Karpas-422 (cell line): ENCODE data around the gene PRAME. TPM values are rescaled to one million over a fixed set of nuclear protein-coding genes. Genes with fewer than 3 reads are reported as not detected.
A peak's percentile ranks its signal among the peaks of the same experiment; 100 is the strongest.
"Not testable (repeated sequence)": the region's sequence is repeated elsewhere in the genome, so short reads cannot be mapped to it uniquely, and the experiment has no call there.

Experiments
- DNase-seq: peaks from one replicate; pipeline ENCODE4 v3.0.0-alpha.2; 2015
- H2AFZ ChIP-seq: fragments of 200-600 bp; sonication (generic); 2 replicates; pipeline ENCODE4 v1.6.1; 2014; ENCODE audit warnings: antibody characterized with exemption, low read length, mixed read lengths
- H3K27ac ChIP-seq: fragments of 200-600 bp; sonication (generic); 2 replicates; pipeline ENCODE4 v1.5.1; 2014; ENCODE audit warnings: mild to moderate bottlenecking, low read length, moderate library complexity
- H3K27me3 ChIP-seq: fragments of 200-600 bp; sonication (generic); 2 replicates; pipeline ENCODE4 v1.6.1; 2014; ENCODE audit warnings: low read length, mixed read lengths
- H3K36me3 ChIP-seq: fragments of 200-600 bp; sonication (generic); 2 replicates; pipeline ENCODE4 v1.6.1; 2014; ENCODE audit warnings: low read length, mixed read lengths; ENCODE audit not compliant: insufficient read depth
- H3K4me1 ChIP-seq: fragments of 200-600 bp; sonication (generic); 2 replicates; pipeline ENCODE4 v1.6.1; 2014; ENCODE audit warnings: mild to moderate bottlenecking, low read length, mixed read lengths
- H3K4me2 ChIP-seq: fragments of 200-600 bp; sonication (generic); 2 replicates; pipeline ENCODE4 v1.6.1; 2014; ENCODE audit warnings: low read length, low read depth, mild to moderate bottlenecking; ENCODE audit not compliant: poor library complexity, severe bottlenecking
- H3K4me3 ChIP-seq: fragments of 200-600 bp; sonication (generic); 2 replicates; pipeline ENCODE4 v1.5.1; 2014; ENCODE audit warnings: mild to moderate bottlenecking, antibody characterized with exemption, low read length, mixed read lengths
- H3K79me2 ChIP-seq: fragments of 200-600 bp; sonication (generic); 2 replicates; pipeline ENCODE4 v1.6.1; 2014; ENCODE audit warnings: mild to moderate bottlenecking, low read length, mixed read lengths
- H3K9ac ChIP-seq: fragments of 200-600 bp; sonication (generic); 2 replicates; pipeline ENCODE4 v1.6.0; 2014; ENCODE audit warnings: low read length
- H3K9me2 ChIP-seq: fragments of 200-600 bp; sonication (generic), shearing (Covaris generic); replicated peaks from 2 replicates; pipeline ENCODE4 v1.6.0; 2014; ENCODE audit warnings: mild to moderate bottlenecking, low read length, moderate library complexity; ENCODE audit not compliant: insufficient read depth
- H3K9me3 ChIP-seq: fragments of 300-700, 200-600 bp; sonication (generic); 2 replicates; pipeline ENCODE4 v1.6.1; 2014; ENCODE audit warnings: low read length, mixed read lengths
- H4K20me1 ChIP-seq: fragments of 200-600 bp; sonication (generic); 2 replicates; pipeline ENCODE4 v1.6.1; 2014; ENCODE audit warnings: mild to moderate bottlenecking, antibody characterized with exemption, low read length, low read depth; ENCODE audit not compliant: insufficient read depth
- total RNA-seq: library from RNA; depleted of rRNA; stranded (reverse); fragments of >200 nt; shearing (Covaris generic); gene quantifications from 2 replicates; pipeline ENCODE4 v1.2.3, GENCODE V29; 2014; ENCODE audit warnings: low replicate concordance

PRAME gene
- total RNA-seq, 1 experiment from 2014 or later: 4.9 TPM

DNA sequence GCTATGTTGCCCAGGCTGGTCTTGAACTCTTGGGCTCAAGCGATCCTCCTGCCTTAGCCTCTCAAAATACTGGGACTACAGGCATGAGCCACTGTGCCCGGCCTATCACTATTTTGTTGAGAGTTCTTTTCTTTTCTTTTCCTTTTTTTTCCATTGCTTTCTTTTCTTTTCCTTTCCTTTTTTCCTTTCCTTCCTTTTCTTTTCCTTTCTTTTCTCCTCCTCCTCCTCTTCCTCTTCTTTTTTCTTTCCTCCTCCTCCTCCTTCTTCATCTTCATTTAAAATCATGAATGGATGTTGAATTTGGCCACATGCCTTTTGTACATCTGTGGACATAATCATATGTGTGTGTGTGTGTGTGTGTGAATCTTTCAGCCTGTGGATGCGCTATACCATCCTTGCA, 25.7 kb upstream of the PRAME start:
- no peak for DNase-seq
- peaks cover 23% of the 10 kb centered on the region for H3K4me1 ChIP-seq

DNA sequence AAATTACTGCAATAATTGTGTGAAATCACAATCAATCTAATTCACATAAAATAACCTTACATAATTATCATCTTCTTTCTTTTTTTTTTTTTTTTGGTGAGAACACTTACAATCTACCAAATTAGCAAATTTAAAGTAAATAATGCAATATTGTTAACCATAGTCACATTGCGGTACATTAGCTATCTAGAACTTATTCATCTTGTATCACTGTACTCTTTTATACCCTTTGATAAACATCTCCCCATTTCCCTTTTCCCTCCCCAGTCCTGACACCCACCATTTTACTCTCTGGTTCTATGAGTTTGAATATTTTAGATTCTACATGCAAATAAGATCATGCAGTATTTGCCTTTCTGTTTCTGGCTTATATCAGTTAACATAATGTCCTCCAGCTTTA, 24.0 kb upstream of the PRAME start:
- no peaks in the 10 kb centered on the region for H3K36me3 ChIP-seq
- no peak overlapping the region for H3K27ac ChIP-seq
- no peaks in the 10 kb centered on the region for H3K79me2 ChIP-seq
- H3K4me2 ChIP-seq: no peak overlapping the region
- no peaks in the 10 kb centered on the region for H3K27me3 ChIP-seq
- no peak overlapping the region for H3K4me3 ChIP-seq
- no peak overlapping the region for H2AFZ ChIP-seq
- H3K9me3 ChIP-seq: no peaks in the 10 kb centered on the region
- H3K4me1 ChIP-seq: peaks cover 35% of the 10 kb centered on the region
- DNase-seq: no peak
- H3K9me2 ChIP-seq: no peaks in the 10 kb centered on the region
- H3K9ac ChIP-seq: no peak overlapping the region
- 0 out of 2 replicates have a peak, but pooled peaks cover 2% of the 10 kb centered on the region for H4K20me1 ChIP-seq

More for the DNA sequence above, 25.7 kb upstream of the PRAME start:
- Histone ChIP-seq H3K36me3 (no peaks in the 10 kb centered on the region), H3K9me2 (no peaks in the 10 kb centered on the region), H3K27me3 (no peaks in the 10 kb centered on the region), H2AFZ (no peak overlapping the region), H3K9me3 (no peaks in the 10 kb centered on the region), H3K9ac (no peak overlapping the region), H4K20me1 (0 out of 2 replicates have a peak, but pooled peaks cover 2% of the 10 kb centered on the region), H3K79me2 (no peaks in the 10 kb centered on the region), H3K4me2 (no peak overlapping the region), H3K27ac (no peak overlapping the region), H3K4me3 (no peak overlapping the region)

DNA sequence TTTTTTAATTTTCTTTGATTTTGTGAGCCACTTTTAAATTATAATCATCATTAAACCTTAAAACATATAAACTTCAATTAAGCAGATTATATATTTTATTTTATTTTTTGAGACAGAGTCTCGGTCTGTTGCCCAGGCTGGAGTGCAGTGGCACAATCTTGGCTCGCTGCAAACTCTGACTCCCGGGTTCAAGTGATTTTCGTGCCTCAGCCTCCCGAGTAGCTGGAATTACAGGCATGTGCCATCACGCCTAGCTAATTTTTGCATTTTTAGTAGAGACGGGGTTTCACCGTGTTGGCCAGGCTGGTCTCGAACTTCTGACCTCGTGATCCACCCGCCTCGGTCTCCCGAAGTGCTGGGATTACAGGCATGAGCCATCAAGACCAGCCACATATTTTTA, 22.5 kb upstream of the PRAME start:
- H3K79me2 ChIP-seq, DNase-seq, H3K27ac ChIP-seq, H3K4me3 ChIP-seq, H3K36me3 ChIP-seq, H2AFZ ChIP-seq, H3K9ac ChIP-seq, H3K9me3 ChIP-seq, H3K4me2 ChIP-seq, H4K20me1 ChIP-seq, H3K9me2 ChIP-seq, H3K27me3 ChIP-seq: not testable (repeated sequence)
- peaks cover 32% of the 10 kb centered on the region for H3K4me1 ChIP-seq

DNA sequence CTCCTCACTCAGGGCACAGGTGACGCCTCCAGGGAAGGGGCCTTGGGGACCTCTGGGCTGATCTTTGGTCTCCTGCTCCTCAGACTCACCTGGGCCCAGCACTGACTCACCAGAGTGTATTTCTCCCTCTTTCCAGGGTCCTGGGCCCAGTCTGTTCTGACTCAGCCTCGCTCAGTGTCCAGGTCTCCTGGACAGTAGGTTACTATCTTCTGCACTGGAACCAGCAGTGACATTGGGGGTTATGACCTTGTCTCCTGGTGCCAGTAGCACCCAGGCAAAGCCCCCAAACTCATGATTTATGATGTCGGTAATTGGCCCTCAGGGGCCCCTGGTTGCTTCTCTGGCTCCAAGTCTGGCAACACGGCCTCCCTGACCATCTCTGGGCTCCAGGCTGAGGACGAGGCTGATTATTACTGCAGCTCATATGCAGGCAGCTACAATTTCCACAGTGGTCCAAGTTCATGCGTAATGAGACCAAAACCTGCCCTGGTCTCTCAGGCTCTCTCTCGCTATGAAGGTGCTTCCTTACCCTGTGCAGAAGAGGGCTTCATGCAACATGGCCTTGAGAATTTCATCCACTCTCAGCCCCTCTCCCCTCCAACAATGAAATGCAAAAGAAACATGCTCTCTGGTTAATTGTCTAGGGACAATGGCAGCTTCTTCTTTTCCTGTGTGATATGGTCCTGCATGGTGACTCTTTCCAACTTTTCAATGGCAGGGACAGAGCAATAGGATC, 21.0 kb upstream of the PRAME start:
- 0 out of 2 replicates have a peak, but pooled peaks cover 2% of the 10 kb centered on the region for H4K20me1 ChIP-seq
- no peak overlapping the region for H3K9ac ChIP-seq
- H3K27me3 ChIP-seq: no peaks in the 10 kb centered on the region
- H3K4me2 ChIP-seq: peak overlapping the region; percentile 45
- no peaks in the 10 kb centered on the region for H3K36me3 ChIP-seq
- H3K4me3 ChIP-seq: no peak overlapping the region
- no peaks in the 10 kb centered on the region for H3K9me3 ChIP-seq
- peaks cover 25% of the 10 kb centered on the region for H3K4me1 ChIP-seq
- H3K9me2 ChIP-seq: no peaks in the 10 kb centered on the region
- no peak for DNase-seq
- no peaks in the 10 kb centered on the region for H3K79me2 ChIP-seq
- H2AFZ ChIP-seq: no peak overlapping the region
- no peak overlapping the region for H3K27ac ChIP-seq

DNA sequence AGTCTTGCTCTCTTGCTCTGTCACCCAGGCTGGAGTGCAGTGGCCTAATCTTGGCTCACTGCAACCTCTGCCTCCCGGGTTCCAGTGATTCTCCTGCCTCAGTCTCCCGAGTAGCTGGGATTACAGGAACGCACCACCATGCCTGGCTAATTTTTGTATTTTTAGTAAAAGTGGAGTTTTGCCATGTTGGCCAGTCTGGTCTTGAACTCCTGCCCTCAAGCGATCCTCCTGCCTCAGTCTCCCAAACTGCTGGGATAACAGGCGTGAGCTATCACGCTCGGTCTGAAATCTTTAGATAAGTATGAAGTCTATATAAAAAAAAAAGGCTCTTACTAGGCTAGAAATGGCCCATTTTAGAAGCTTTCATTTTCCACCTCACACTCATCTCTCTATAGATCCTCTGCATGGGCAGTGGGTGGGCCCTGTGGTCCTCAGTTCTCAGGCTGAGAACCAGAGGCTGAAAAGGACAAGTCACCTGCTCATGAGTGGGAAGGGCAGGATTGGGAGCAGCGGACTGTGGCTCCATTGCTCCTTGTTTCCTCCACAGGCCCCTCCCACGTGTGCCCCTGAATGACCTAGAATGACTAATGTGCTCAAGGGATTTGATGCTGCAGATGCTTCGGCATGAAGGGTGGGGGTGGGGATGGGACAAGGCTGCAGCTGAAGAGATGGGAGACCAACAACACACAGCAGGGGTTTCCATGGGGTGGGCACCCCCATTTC, 19.8 kb upstream of the PRAME start:
- H4K20me1 ChIP-seq: 0 out of 2 replicates have a peak, but pooled peaks cover 2% of the 10 kb centered on the region
- H3K4me1 ChIP-seq: peaks cover 25% of the 10 kb centered on the region
- no peak for DNase-seq
- peak overlapping the region; percentile 45 for H3K4me2 ChIP-seq
- no peaks in the 10 kb centered on the region for H3K79me2 ChIP-seq
- no peaks in the 10 kb centered on the region for H3K9me3 ChIP-seq
- H3K27me3 ChIP-seq: no peaks in the 10 kb centered on the region
- no peak overlapping the region for H3K27ac ChIP-seq
- no peak overlapping the region for H2AFZ ChIP-seq
- H3K4me3 ChIP-seq: peak overlapping the region; percentile 25; the same call in 1 of the 2 replicates
- H3K9ac ChIP-seq: no peak overlapping the region
- H3K36me3 ChIP-seq: no peaks in the 10 kb centered on the region
- H3K9me2 ChIP-seq: no peaks in the 10 kb centered on the region

DNA sequence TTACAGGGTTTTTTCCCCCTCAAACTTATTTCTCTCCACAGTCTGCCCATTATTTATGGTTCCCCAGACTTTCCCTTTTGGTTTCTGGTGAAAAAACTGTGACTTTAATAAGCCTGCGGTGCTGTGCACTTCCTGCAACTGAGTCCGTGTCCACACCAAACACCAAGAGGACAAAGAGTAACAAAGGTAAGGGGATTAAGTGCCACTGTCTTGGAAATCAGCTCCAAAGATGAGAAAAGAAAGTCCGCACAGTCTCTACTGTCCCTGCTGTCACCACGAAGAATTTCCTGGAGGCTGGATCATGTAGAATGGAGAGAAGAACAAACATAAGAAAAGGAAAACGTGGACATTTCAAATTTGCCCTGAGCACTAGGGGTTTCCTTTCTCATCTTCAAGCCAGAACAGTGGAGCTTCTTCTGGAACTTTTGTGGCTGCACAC, 17.9 kb upstream of the PRAME start:
- DNase-seq: no peak
- Histone ChIP-seq H3K27ac (no peak overlapping the region), H3K9me3 (no peaks in the 10 kb centered on the region), H3K79me2 (no peaks in the 10 kb centered on the region), H3K4me3 (no peak overlapping the region), H3K4me1 (peaks cover 23% of the 10 kb centered on the region), H3K4me2 (no peak overlapping the region), H3K9ac (no peak overlapping the region), H4K20me1 (0 out of 2 replicates have a peak, but pooled peaks cover 2% of the 10 kb centered on the region), H3K9me2 (no peaks in the 10 kb centered on the region), H3K27me3 (no peaks in the 10 kb centered on the region), H3K36me3 (no peaks in the 10 kb centered on the region), H2AFZ (no peak overlapping the region)

DNA sequence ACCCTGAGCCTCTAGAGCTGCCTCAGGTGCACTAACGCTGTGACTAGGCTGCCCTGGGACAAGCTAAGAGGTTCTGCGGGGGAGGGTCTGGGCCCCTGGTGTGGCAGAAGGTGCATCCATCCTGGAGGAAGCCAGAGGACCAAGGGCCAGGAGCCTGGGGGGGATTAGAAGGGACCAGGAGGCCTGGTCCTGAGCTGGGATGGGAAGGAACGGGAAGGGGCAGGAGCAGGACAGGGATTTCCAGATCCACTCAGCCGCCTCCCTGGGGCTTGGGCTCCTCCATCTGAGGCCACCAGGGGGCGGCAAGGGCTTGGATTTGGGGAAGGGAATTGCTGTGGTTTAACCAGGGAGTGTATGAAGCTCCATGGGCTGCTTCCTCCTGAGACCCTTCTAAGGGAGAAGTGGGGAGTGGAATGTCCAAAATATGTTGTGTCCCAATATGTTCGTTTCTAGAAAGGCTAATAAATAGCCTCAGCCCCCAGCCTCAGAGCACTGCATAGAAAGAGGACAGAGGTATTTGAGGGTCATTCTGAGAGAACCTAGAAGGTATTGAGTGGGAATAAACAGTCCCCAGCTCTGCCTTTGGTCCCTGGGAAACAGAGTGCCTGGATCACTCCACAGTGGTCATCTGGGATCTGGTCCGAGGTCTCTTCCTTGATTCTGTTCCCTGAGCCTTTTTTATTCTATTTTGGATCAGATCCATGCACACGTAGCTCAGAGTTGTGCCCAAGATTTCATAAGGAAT, 17.4 kb upstream of the PRAME start:
- H3K36me3 ChIP-seq: no peaks in the 10 kb centered on the region
- peaks cover 23% of the 10 kb centered on the region for H3K4me1 ChIP-seq
- no peak overlapping the region for H3K9ac ChIP-seq
- no peaks in the 10 kb centered on the region for H3K9me3 ChIP-seq
- H3K27me3 ChIP-seq: no peaks in the 10 kb centered on the region
- no peaks in the 10 kb centered on the region for H3K79me2 ChIP-seq
- DNase-seq: peak; percentile 71
- no peak overlapping the region for H3K4me2 ChIP-seq
- H2AFZ ChIP-seq: no peak overlapping the region
- H3K27ac ChIP-seq: no peak overlapping the region
- H4K20me1 ChIP-seq: no peaks in the 10 kb centered on the region
- H3K9me2 ChIP-seq: no peaks in the 10 kb centered on the region
- no peak overlapping the region for H3K4me3 ChIP-seq

DNA sequence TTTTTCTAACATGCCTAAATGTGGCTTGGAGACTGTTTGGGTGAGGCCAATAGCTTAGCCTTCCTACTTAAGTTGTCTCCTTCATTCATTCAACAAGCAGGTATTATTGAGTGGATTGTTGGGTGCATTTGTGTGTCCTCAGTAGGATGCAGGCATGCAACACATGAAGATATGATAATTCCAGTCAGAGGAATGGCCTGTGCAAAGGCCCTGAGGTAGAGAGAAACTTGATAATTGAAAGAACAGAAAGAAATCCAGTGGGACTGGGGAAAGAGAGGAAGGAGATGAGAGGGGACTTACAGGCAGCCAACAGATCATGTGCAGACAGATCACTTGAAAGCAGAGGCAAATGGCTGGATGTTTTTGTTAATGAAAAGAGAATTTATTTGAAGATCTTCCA, 15.3 kb upstream of the PRAME start:
- H4K20me1 ChIP-seq: no peaks in the 10 kb centered on the region
- DNase-seq: no peak
- H3K4me2 ChIP-seq: no peak overlapping the region
- H2AFZ ChIP-seq: no peak overlapping the region
- no peaks in the 10 kb centered on the region for H3K9me2 ChIP-seq
- H3K4me3 ChIP-seq: no peak overlapping the region
- H3K27me3 ChIP-seq: no peaks in the 10 kb centered on the region
- no peaks in the 10 kb centered on the region for H3K9me3 ChIP-seq
- peaks cover 13% of the 10 kb centered on the region for H3K4me1 ChIP-seq
- H3K36me3 ChIP-seq: no peaks in the 10 kb centered on the region
- no peak overlapping the region for H3K9ac ChIP-seq
- H3K27ac ChIP-seq: no peak overlapping the region
- no peaks in the 10 kb centered on the region for H3K79me2 ChIP-seq
